HEK293T (cell line): ENCODE data around the gene FMR1.

ENCODE experiments used
- ARNT ChIP-seq: fragments of 450-650 bp; IDR thresholded peaks from 2 replicates; pipeline ENCODE4 v1.6.1; 2017; ENCODE audit warnings: mild to moderate bottlenecking
- BHLHE40 ChIP-seq: fragments of 450-650 bp; IDR thresholded peaks from 2 replicates; pipeline ENCODE4 v1.6.1; 2016; ENCODE audit warnings: mild to moderate bottlenecking, moderate library complexity, borderline replicate concordance
- ELF4 ChIP-seq: fragments of 450-650 bp; IDR thresholded peaks from 2 replicates; pipeline ENCODE4 v1.6.1; 2017; ENCODE audit warnings: antibody characterized with exemption
- FOXA1 ChIP-seq: fragments of 450-650 bp; IDR thresholded peaks from 2 replicates; pipeline ENCODE4 v1.6.1; 2016; ENCODE audit warnings: mild to moderate bottlenecking
- FOXK2 ChIP-seq: fragments of 450-650 bp; IDR thresholded peaks from 2 replicates; pipeline ENCODE4 v1.6.1; 2016; ENCODE audit warnings: mild to moderate bottlenecking
- FOXM1 ChIP-seq: fragments of 450-650 bp; IDR thresholded peaks from 2 replicates; pipeline ENCODE4 v1.6.1; 2017; ENCODE audit warnings: mild to moderate bottlenecking, borderline replicate concordance
- HDGF ChIP-seq: fragments of 450-650 bp; IDR thresholded peaks from 2 replicates; pipeline ENCODE4 v1.6.1; 2017; ENCODE audit warnings: antibody characterized with exemption, borderline replicate concordance
- LEF1 ChIP-seq: fragments of 450-650 bp; IDR thresholded peaks from 2 replicates; pipeline ENCODE4 v1.6.1; 2017; ENCODE audit warnings: mild to moderate bottlenecking, borderline replicate concordance
- NFRKB ChIP-seq: fragments of 450-650 bp; IDR thresholded peaks from 2 replicates; pipeline ENCODE4 v1.6.1; 2016; ENCODE audit warnings: mild to moderate bottlenecking, moderate library complexity
- SP1 ChIP-seq: fragments of 450-650 bp; IDR thresholded peaks from 2 replicates; pipeline ENCODE4 v1.6.1; 2017
- SUZ12 ChIP-seq: fragments of 450-650 bp; IDR thresholded peaks from 2 replicates; pipeline ENCODE4 v1.6.1; 2016; ENCODE audit warnings: mild to moderate bottlenecking
- TARDBP ChIP-seq: fragments of 450-650 bp; IDR thresholded peaks from 2 replicates; pipeline ENCODE4 v1.6.1; 2016
- ZNF384 ChIP-seq: fragments of 450-650 bp; IDR thresholded peaks from 2 replicates; pipeline ENCODE4 v1.6.1; 2016
- TF ChIP-seq, protein P1 (sequence below): fragments of 450-650 bp; IDR thresholded peaks from 2 replicates; pipeline ENCODE4 v1.6.1; 2016

DNA sequence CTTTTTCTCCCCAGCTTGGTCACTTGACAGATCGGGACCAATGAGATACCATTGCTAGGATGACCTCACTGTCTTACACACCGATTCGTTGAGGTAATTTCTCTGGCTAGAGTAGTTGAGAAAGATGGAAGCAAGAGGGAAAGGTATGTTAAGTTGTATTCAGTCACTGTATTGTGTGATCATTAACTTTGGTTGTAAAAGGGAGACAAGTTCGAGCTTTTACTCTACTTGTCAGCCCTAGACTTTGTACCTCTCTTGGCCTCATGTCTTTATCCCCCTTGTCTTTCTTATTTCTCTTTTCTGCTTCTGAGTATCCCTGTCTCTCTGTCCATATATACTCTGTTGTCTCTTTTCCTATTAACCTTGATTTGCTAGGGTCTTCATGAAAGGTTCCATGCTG, 15.5 kb downstream of the FMR1 start:
- no peak for TF ChIP-seq ARNT
- no peak for TF ChIP-seq SP1
- no peak for TF ChIP-seq ELF4
- no peak for TF ChIP-seq FOXA1
- no peak for TF ChIP-seq TARDBP
- TF ChIP-seq, protein P1, sequence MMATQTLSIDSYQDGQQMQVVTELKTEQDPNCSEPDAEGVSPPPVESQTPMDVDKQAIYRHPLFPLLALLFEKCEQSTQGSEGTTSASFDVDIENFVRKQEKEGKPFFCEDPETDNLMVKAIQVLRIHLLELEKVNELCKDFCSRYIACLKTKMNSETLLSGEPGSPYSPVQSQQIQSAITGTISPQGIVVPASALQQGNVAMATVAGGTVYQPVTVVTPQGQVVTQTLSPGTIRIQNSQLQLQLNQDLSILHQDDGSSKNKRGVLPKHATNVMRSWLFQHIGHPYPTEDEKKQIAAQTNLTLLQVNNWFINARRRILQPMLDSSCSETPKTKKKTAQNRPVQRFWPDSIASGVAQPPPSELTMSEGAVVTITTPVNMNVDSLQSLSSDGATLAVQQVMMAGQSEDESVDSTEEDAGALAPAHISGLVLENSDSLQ = no peak
- no peak for TF ChIP-seq FOXM1
- TF ChIP-seq FOXK2 = no peak
- TF ChIP-seq SUZ12 = no peak
- TF ChIP-seq ZNF384 = no peak
- TF ChIP-seq HDGF = no peak
- TF ChIP-seq BHLHE40 = no peak
- TF ChIP-seq NFRKB = no peak
- TF ChIP-seq LEF1 = no peak
